ENCODE measurements around the gene AIM2. TPM values are rescaled to one million over a fixed set of nuclear protein-coding genes. Genes with fewer than 3 reads are reported as not detected.
"Not testable (repeated sequence)": the region's sequence is repeated elsewhere in the genome, so short reads cannot be mapped to it uniquely, and the experiment has no call there.

The AIM2 gene
- total RNA-seq, 2 donors from 2014 or later: 0.80 TPM; not detected in 1

- intact Hi-C loops (cut with DNase I): no loop called here
- Histone ChIP-seq H3K4me1 (replicated peaks) (no peaks in the 10 kb centered on the region), H3K36me3 (no peaks in the 10 kb centered on the region), H3K27me3 (replicated peaks; ENCODE audit: insufficient read depth) (no peaks in the 10 kb centered on the region), H3K9me3 (no peaks in the 10 kb centered on the region), H3K27ac (no peak overlapping the region), H3K4me3 (no peak overlapping the region)
- TF ChIP-seq POLR2AphosphoS5 (IDR thresholded peaks at IDR 0.05): no peak
- no peak for TF ChIP-seq CTCF (IDR thresholded peaks at IDR 0.05)
- WGBS: 71% methylated on average over 4 of the region's 4 CpGs
- DNase-seq (ENCODE audit: low spot score): no peak
Observed at GRCh38 chr1:159120317-159120716, 43.8 kb upstream of the AIM2 start.

GRCh38 chr1:159113596-159114433, 37.2 kb upstream of the AIM2 start:
- DNase-seq (ENCODE audit: low spot score): no peak
- Histone ChIP-seq H3K9me3 (no peaks in the 10 kb centered on the region), H3K27me3 (replicated peaks; ENCODE audit: insufficient read depth) (no peaks in the 10 kb centered on the region), H3K4me3 (no peak overlapping the region), H3K4me1 (replicated peaks) (no peaks in the 10 kb centered on the region), H3K27ac (no peak overlapping the region), H3K36me3 (no peaks in the 10 kb centered on the region)
- WGBS: 14% methylated on average over 1 of the region's 1 CpG
- intact Hi-C loops (cut with DNase I): no loop called here
- TF ChIP-seq CTCF (IDR thresholded peaks at IDR 0.05): no peak
- peak; percentile 5 for TF ChIP-seq POLR2AphosphoS5 (IDR thresholded peaks at IDR 0.05)

GRCh38 chr1:159103021-159103420, 26.5 kb upstream of the AIM2 start:
- H3K4me1 ChIP-seq (replicated peaks); H3K9me3 ChIP-seq; H3K4me3 ChIP-seq; DNase-seq (ENCODE audit: low spot score); H3K27me3 ChIP-seq (replicated peaks; ENCODE audit: insufficient read depth); intact Hi-C loops (cut with DNase I); H3K36me3 ChIP-seq; H3K27ac ChIP-seq: not testable (repeated sequence)
- WGBS: 88% methylated on average over 3 of the region's 3 CpGs

- Histone ChIP-seq H3K4me3 (no peak overlapping the region), H3K27me3 (replicated peaks; ENCODE audit: insufficient read depth) (no peaks in the 10 kb centered on the region), H3K36me3 (no peaks in the 10 kb centered on the region), H3K4me1 (replicated peaks) (no peaks in the 10 kb centered on the region), H3K27ac (no peak overlapping the region), H3K9me3 (no peaks in the 10 kb centered on the region)
- WGBS: 75% methylated on average over 1 of the region's 1 CpG
- intact Hi-C loops (cut with DNase I): no loop called here
- no peak for DNase-seq (ENCODE audit: low spot score)
- TF ChIP-seq POLR2AphosphoS5 (IDR thresholded peaks at IDR 0.05) (no peak), POLR2A (IDR thresholded peaks at IDR 0.05) (no peak), CTCF (IDR thresholded peaks at IDR 0.05) (no peak)
Observed at GRCh38 chr1:159100589-159100988, 24.0 kb upstream of the AIM2 start.

- H3K4me3 ChIP-seq: no peak overlapping the region
- H3K27me3 ChIP-seq (replicated peaks; ENCODE audit: insufficient read depth): no peaks in the 10 kb centered on the region
- no peaks in the 10 kb centered on the region for H3K9me3 ChIP-seq
- no peak overlapping the region for H3K27ac ChIP-seq
- H3K4me1 ChIP-seq (replicated peaks): no peaks in the 10 kb centered on the region
- DNase-seq (ENCODE audit: low spot score): no peak
- 60% methylated on average over 3 of the region's 3 CpGs for WGBS
- TF ChIP-seq CTCF (IDR thresholded peaks at IDR 0.05): no peak
- TF ChIP-seq POLR2A (IDR thresholded peaks at IDR 0.05): no peak
- no peak for TF ChIP-seq POLR2AphosphoS5 (IDR thresholded peaks at IDR 0.05)
- H3K36me3 ChIP-seq: no peaks in the 10 kb centered on the region
- intact Hi-C loops (cut with DNase I): no loop called here
Observed at GRCh38 chr1:159098596-159098995, 22.0 kb upstream of the AIM2 start.

Measured in prostate gland (tissue), 2 donors.